NK-92 (cell line): Measurements from ENCODE around the gene MEGF8.
"Not testable (repeated sequence)": the region's sequence is repeated elsewhere in the genome, so short reads cannot be mapped to it uniquely, and the experiment has no call there.

Experiments
- DNase-seq: peaks from one replicate; lab custom pipeline; 2025; ENCODE audit not compliant: unreplicated experiment; lab: John Stamatoyannopoulos, UW

The MEGF8 gene

DNA sequence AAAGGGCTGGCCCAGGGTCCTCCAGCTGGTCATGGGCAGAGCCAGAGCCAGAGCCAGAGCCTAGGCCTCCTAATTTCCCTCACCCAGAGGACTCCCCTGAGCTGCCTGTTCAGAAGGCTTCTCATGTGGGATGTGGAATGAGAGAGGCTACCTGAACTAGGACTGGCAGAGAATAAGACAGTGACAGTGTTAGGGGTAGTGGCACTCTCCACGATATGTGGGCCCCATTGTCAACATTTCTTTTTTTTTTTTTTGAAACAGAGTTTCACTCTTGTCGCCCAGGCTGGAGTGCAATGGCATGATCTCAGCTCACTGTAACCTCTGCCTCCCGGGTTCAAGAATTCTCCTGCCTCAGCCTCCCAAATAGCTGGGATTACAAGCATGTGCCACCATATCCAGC, 5.9 kb downstream of the MEGF8 start:
- DNase-seq: not testable (repeated sequence)

DNA sequence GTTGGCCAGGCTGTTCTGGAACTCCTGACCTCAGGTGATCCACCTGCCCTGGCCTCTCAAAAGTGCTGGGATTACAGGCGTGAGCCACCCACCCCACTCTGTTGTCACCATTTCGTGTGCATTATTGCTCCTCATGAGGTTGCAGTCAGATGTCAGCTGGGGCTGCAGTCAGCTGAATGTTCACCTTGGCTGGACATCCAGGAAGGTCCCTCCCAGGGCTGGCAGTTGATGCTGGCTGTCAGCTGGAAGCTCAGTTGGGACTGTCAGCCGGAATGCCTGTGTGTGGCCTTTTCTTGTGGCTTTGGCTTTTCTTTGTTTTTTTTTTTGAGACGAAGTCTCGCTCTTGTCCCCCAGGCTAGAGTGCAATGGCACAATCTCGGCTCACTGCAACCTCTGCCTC, 6.6 kb downstream of the MEGF8 start:
- DNase-seq: no peak

DNA sequence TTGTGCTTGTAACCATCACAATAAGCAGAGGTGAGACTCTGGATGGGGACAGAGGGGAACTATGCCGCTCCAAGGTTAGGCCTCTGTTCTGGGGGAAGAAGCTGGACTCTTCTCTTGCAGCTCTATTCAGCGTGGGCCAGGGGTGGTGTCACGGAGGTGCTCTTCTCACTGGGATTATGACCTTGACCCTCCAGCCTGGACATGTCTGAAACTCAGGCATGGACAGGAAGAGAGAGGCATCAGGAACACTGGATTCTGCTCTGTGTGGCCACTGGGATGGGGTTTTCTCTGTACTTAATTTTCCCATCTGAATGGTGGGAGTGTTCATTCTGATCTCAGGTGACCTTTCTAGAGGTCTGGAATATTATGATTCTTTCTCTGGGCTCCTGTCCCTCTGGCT, 7.6 kb downstream of the MEGF8 start:
- no peak for DNase-seq

DNA sequence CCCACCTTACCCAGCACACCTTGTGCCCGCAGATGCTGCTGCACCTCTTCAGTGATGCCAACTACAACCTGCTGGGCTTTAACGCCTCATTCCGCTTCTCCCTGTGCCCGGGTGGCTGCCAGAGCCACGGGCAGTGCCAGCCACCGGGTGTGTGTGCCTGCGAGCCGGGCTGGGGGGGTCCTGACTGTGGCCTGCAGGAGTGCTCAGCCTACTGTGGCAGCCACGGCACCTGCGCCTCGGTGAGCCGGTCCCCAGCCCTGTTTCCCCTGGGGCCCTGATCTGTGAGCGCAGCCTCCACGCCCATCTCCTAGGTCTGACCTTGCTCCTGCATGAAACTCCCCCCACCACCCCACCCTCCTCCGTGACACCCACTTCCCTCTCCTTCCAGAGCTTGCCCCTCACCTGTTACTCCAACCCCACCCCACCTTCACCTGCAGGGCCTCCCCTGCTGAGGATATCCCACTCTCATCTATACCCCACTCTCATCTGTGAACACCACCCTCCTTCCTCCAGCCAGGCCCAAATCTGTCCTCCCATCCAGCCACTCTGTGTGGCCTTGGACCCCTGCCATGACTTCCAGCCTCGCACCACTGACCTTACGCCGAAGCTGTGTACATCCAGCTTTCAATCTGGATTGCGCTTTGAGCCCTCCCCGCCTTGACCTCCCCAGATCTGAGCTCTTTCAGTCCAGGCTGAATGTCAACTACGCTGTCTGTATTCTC, 8.7 kb downstream of the MEGF8 start:
- no peak for DNase-seq

DNA sequence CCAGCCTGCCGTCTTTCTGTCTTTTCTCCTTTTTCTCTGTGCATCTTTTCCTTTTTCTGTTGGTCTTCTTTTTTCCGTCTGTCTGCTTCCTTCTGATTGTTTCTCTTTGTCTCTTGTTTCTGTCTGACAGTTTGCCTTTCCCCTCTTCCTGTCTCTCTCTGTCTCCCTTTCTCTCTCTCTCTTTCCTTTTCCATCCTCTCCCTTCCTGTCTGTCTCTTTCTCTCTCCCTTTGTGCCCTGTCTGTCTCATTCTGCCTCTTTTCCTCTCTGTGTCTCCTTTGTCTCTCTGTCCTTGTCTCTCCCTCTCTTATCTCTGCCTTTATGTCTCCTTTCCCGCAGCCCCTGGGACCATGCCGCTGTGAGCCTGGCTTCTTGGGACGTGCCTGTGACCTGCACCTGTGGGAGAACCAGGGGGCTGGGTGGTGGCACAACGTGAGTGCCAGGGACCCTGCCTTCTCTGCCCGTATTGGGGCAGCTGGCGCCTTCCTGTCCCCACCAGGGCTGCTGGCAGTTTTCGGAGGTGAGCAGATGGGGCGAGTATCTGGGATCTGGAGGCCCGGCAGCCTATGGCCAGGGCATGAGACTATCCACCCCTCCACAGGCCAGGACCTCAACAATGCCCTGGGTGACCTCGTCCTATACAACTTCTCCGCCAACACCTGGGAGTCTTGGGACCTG, 9.4 kb downstream of the MEGF8 start:
- DNase-seq: no peak

DNA sequence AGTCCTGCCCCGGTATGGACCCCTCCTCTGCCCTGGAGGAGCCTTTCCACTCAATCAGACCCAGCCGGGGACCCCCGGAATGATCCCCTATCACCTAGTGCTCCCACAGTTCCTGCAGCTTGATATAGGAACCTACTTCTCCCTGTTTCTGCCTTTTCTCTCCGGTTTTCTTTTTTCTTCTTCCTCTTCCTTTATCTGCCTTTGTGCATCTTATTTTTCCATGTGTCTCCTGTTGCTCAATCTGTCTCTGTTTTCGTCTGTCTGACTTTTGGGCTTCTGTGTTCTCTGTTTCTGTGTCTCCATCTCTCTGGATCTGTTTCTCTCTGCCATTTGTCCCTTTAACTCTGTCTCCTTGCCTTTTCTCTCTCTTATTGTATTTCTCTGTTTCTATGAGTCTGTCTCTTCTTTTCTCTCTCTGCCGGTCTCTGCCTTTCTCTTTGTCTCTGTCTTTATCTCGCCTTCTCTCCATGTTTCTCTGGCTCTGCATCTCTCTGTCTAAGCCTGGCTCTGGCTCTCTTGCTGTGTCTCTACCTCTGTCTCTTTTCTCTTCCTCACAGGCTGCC, 10.0 kb downstream of the MEGF8 start:
- DNase-seq: no peak

DNA sequence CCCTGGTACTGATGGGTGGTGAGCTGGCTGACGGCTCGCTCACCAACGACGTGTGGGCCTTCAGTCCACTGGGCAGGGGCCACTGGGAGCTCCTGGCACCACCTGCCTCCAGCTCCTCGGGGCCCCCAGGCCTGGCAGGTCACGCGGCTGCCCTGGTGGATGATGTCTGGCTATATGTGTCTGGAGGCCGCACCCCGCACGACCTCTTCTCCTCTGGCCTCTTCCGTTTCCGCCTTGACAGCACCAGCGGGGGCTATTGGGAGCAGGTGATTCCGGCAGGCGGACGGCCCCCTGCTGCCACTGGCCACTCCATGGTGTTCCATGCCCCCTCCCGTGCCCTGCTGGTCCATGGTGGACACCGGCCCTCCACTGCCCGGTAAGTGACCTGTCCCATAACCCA, 10.5 kb downstream of the MEGF8 start:
- no peak for DNase-seq

DNA sequence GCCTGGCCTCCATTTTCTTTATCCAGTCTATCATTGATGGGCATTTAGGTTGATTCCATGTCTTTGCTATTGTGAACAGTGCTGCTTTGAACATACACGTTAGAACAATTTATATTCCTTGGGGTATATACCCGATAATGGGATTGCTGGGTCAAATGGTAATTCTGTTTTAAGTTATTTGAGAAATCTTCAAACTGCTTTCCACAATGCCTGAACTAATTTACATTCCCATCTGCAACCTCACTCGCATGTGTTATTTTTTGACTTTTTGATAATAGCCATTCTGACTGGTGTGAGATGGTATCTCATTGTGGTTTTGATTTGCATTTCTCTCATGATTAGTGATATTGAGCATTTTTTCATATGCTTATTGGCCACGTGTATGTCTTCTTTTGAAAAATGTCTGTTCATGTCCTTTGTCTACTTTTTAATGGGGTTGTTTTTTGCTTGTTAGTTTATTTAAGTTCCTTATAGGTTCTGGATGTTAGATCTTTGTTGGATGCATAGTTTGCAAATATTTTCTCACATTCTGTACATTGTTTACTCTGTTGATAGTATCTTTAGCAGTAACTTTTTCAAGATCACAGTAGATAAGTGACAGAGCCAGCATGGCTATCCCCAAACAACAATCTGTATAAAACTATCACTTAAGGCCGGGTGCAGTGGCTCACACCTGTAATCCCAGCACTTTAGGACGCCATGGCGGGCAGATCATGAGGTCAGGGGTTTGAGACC, 13.9 kb downstream of the MEGF8 start:
- DNase-seq: not testable (repeated sequence)

DNA sequence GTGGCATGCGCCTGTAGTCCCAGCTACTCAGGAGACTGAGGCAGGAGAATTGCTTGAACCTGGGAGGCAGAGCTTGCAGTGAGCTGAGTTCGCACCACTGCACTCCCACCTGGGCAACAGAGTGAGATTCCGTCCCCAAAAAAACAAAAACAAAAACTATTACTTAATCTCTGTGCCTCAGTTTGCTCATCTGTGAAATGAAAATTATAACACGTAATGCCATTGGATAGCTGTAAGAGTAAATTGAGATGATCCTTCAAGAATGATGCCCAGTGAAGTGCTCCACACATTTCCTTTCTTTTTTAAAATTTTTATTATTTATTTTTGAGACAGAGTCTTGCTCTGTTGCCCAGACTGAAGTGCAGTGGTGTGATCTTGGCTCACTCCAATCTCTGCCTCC, 14.5 kb downstream of the MEGF8 start:
- DNase-seq: not testable (repeated sequence)

DNA sequence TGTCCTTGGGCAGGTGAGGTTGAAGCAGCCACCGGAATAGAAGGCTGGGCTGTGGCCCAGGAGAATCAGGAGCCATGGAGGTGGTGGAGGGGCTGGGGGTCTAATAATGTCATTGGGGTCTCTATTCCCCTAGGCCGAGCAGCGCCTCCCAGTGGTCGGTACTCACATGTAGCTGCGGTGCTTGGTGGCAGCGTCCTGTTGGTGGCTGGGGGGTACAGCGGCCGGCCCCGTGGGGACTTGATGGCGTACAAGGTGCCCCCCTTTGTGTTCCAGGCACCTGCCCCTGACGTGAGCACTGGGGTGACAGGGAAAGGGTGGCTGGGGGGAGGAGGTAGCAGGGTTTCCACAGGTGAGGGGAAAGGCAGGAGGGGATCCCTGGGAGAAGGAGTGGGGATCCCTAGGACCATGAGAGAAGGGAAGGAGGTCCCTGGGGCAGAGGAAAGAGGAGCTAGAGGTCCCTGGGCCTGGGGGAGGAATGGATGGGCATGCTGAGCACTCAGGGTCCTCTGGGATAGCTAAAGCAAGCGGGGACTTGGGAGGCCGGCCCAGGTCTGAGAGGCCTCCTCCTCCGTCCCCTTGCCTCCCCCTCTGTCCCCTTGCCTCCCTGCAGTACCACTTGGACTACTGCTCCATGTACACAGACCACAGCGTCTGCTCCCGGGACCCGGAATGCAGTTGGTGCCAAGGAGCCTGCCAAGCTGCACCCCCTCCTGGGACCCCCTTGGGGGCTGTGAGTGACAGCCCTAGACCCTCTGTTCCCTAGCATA, 18.1 kb downstream of the MEGF8 start:
- no peak for DNase-seq

DNA sequence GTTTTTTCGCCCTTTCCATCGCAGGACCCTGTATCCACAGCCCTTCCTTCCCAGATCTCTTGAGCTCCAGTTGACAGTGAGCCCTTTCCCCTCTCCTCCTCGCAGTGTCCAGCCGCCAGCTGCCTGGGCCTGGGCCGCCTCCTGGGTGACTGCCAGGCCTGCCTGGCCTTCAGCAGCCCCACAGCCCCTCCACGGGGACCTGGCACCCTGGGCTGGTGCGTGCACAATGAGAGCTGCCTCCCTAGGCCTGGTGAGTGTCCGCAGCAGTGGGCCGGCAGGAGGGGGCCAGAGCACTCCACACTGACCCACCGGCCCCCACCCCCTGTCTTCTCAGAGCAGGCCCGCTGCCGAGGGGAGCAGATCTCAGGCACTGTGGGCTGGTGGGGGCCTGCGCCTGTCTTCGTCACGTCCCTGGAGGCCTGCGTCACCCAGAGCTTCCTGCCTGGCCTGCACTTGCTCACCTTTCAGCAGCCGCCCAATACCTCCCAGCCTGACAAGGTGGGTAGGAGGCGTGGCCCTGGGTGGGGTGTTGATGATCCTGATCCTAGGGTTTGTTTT, 19.0 kb downstream of the MEGF8 start:
- DNase-seq: no peak

DNA sequence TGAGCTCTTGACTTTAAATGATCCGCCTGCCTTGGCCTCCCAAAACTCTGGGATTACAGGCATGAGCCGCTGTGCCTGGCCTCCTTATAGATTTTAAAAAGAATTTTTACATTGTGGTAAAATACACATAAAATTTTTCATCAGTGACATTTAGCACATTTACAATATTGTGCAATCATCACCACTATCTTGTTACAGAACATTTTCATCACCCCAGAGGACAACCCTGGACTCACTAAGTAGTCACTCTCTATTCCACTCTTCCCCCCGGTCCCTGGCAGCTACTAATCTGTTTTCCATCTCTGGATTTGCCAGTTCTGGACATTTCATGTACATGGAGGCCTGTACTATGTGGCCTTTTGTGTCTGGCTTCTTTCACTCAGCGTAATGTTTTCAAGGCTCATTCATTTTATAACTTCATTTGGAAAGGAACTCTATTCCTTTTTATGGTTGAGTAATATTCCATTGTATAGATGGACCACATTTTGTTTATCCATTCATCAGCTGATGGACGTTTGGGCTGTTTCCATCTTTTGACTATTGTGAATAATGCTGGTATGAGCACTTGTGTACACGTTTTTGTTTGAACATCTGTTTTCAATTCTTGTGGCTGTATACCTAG, 19.9 kb downstream of the MEGF8 start:
- DNase-seq: no peak

DNA sequence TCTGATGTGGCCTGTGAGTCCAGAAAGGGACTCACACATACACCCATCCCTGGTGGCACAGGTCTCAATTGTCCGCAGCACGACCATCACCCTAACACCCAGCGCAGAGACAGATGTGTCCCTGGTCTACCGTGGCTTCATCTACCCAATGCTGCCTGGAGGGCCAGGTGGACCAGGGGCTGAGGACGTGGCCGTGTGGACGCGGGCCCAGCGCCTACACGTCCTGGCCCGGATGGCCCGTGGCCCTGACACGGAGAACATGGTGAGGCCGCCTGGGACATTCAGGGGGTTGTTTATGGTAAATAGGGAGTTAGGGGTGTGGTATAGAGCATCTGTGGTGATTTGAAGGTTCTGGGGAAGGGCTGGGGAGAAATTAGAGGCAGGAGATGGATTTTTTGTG, 22.8 kb downstream of the MEGF8 start:
- no peak for DNase-seq

DNA sequence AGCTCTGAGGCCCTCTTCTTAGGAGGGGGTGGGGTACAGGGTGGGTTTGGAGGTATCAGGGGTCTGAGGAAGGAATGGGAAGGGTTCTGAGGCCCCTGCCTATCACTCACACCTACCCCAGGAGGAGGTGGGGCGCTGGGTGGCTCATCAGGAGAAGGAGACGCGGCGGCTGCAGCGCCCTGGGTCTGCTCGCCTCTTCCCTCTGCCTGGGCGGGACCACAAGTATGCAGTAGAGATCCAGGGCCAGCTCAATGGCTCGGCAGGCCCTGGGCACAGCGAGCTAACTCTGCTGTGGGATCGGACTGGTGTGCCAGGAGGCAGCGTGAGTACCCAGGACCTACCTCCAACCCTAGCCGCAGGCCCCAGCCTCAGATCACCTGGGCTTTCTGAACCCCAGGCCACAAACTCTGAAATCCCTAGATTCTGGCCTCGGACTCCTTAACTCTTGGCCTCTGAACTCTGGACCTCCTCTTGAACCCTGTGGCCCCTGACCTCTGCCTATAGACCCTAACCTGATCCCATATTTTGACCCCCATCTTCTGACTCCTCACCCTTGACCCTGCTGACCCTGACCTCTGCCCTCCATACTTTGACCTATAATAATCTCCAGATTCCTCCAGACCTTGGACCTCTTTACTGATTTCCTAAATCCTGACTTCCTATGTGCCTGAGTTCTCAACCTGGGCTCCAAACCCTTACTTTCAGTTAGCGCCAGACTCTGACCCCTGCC, 24.1 kb downstream of the MEGF8 start:
- DNase-seq: no peak

DNA sequence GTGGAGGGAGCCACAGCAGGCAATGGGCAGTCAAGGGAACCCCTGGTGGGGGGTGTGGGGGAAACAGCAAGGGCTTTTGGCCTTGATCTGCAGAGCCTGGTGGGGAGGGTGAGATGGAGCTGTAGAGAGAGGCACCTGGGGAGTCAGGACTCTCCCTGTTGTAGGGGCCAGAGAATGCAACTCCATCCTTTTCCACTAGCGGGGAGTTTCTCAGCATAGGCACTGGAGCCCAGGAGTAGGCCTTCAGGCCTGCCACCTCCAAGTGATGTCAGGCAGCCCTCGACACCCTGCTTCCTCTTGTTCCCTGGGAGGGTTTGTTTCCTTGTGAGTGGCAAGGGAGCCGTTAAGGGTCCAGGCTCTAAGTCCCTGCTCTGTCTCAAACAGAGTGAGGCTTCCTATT, 25.0 kb downstream of the MEGF8 start:
- DNase-seq: no peak

DNA sequence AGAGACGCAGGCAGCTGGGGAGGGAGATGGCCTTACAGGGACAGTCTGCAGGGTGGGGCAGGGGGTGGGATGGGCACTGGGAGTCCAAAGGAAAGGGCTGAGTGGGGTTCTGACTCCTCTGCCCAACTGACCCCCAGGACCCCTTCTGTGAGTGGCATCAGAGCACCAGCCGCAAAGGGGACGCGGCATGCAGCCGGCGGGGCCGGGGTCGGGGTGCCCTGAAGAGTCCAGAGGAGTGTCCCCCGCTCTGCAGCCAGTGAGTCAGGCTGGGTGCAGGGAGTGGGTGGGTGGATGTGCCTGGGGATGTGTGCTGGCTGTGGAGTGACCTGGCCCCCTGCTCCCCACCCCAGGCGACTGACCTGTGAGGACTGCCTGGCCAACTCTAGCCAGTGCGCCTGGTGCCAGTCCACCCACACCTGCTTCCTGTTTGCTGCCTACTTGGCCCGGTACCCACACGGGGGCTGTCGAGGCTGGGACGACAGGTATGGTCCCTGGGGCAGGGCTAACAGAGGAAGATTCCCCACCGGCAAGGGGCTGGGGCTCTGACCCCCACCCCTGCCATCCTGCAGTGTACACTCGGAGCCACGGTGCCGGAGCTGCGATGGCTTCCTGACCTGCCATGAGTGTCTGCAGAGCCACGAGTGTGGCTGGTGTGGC, 25.8 kb downstream of the MEGF8 start:
- no peak for DNase-seq

DNA sequence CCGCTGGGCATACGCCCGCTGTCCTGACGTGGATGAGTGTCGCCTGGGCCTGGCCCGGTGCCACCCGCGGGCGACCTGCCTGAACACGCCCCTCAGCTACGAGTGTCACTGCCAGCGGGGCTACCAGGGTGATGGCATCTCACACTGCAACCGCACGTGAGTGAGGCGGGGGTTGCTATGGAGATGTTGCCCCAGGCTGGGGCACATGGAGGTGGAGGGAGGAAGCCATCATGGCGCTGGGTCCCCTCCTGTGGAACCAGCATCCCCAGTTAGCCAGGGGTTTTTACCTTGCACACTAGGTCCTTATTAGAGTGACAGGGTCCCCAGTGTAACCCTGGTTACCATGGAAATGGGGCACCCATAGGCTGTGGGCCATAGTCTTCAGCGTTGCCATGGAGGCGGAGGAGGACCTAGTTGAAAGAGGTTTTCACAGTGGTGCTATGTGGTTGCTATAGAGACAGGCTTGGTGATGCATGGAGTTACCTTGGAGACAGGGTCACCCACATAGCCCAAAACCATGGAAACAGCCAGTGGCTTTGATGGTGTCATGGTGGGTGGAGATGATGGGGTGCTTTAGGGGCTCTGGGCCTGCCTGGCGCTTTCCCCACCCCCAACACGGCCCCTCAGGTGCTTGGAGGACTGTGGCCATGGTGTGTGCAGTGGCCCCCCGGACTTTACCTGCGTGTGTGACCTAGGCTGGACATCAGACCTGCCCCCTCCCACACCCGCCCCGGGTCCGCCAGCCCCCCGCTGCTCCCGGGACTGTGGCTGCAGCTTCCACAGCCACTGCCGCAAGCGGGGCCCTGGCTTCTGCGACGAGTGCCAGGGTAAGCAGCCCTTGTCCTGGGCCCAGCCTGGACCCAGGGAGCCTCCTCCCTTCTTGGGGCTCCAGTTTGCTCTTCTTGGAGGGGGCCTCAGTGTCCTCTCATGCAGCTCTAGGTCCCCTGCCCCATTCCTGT, 27.1 kb downstream of the MEGF8 start:
- no peak for DNase-seq
